Activated naive CD4-positive, alpha-beta T cell treated with anti-CD3 and anti-CD28 coated beads, Interleukin-2, amount 10 ng/mL, durations not matched to agents 7 days and 5 days (primary cell): ENCODE data around the gene DNAJB8.

Experiments
- CTCF ChIA-PET: fragments of 350-600 bp; sonication (Branson Sonifier 250); formaldehyde crosslinking; loops from one replicate; lab custom pipeline; 2021; ENCODE audit warnings: antibody characterized with exemption; lab: Charles Lee
- DNase-seq: peaks from one replicate; pipeline ENCODE4 v3.0.0-alpha.2; 2020
- H3K27ac Mint-ChIP-seq: one replicate; pipeline ENCODE4 v1.8.0; 2021; ENCODE audit warnings: mild to moderate bottlenecking, moderate library complexity, mixed read lengths
- H3K27me3 Mint-ChIP-seq: one replicate; pipeline ENCODE4 v1.8.0; 2021; ENCODE audit warnings: mild to moderate bottlenecking, mixed read lengths
- H3K36me3 Mint-ChIP-seq: one replicate; pipeline ENCODE4 v1.8.0; 2021; ENCODE audit warnings: mixed read lengths
- H3K4me1 Mint-ChIP-seq: one replicate; pipeline ENCODE4 v1.8.0; 2021; ENCODE audit warnings: mixed read lengths
- H3K4me3 Mint-ChIP-seq: one replicate; pipeline ENCODE4 v1.8.0; 2021; ENCODE audit warnings: mild to moderate bottlenecking, moderate library complexity, mixed read lengths
- H3K9me3 Mint-ChIP-seq: one replicate; pipeline ENCODE4 v1.8.0; 2021; ENCODE audit warnings: mixed read lengths

The DNAJB8 gene

GRCh38 chr3:128473180-128473519 is 6.5 kb upstream of the DNAJB8 start:
- no peaks in the 10 kb centered on the region for H3K4me1 Mint-ChIP-seq
- H3K4me3 Mint-ChIP-seq, result no peak overlapping the region
- peaks cover 52% of the 10 kb centered on the region for H3K27me3 Mint-ChIP-seq
- CTCF ChIA-PET, result no interaction called here
- no peaks in the 10 kb centered on the region for H3K36me3 Mint-ChIP-seq
- no peak for DNase-seq
- no peaks in the 10 kb centered on the region for H3K9me3 Mint-ChIP-seq
- H3K27ac Mint-ChIP-seq, result no peak overlapping the region

GRCh38 chr3:128472449-128473179 is 5.9 kb upstream of the DNAJB8 start:
- no peaks in the 10 kb centered on the region for H3K9me3 Mint-ChIP-seq
- H3K27ac Mint-ChIP-seq, result no peak overlapping the region
- CTCF ChIA-PET, result no interaction called here
- no peak for DNase-seq
- no peaks in the 10 kb centered on the region for H3K36me3 Mint-ChIP-seq
- no peaks in the 10 kb centered on the region for H3K4me1 Mint-ChIP-seq
- peaks cover 47% of the 10 kb centered on the region for H3K27me3 Mint-ChIP-seq
- no peak overlapping the region for H3K4me3 Mint-ChIP-seq

GRCh38 chr3:128471720-128472119 is 5.0 kb upstream of the DNAJB8 start:
- no peaks in the 10 kb centered on the region for H3K36me3 Mint-ChIP-seq

GRCh38 chr3:128471110-128471509 is 4.4 kb upstream of the DNAJB8 start:
- Mint-ChIP-seq H3K27me3 (peaks cover 43% of the 10 kb centered on the region), H3K36me3 (no peaks in the 10 kb centered on the region), H3K9me3 (no peaks in the 10 kb centered on the region), H3K4me3 (no peak overlapping the region), H3K4me1 (peaks cover 6% of the 10 kb centered on the region), H3K27ac (no peak overlapping the region)
- CTCF ChIA-PET, result no interaction called here
- no peak for DNase-seq

More at GRCh38 chr3:128471720-128472119, 5.0 kb upstream of the DNAJB8 start:
- no peaks in the 10 kb centered on the region for H3K9me3 Mint-ChIP-seq
- peaks cover 6% of the 10 kb centered on the region for H3K4me1 Mint-ChIP-seq
- CTCF ChIA-PET, result no interaction called here
- peaks cover 44% of the 10 kb centered on the region for H3K27me3 Mint-ChIP-seq
- H3K27ac Mint-ChIP-seq, result no peak overlapping the region
- H3K4me3 Mint-ChIP-seq, result no peak overlapping the region
- DNase-seq, result no peak

- Mint-ChIP-seq H3K4me1 (peaks cover 6% of the 10 kb centered on the region), H3K27ac (no peak overlapping the region), H3K4me3 (no peak overlapping the region), H3K9me3 (no peaks in the 10 kb centered on the region), H3K27me3 (peaks cover 45% of the 10 kb centered on the region), H3K36me3 (no peaks in the 10 kb centered on the region)
- no peak for DNase-seq
- CTCF ChIA-PET, result no interaction called here
These were observed 3.6 kb upstream of the DNAJB8 start for GRCh38 chr3:128470134-128470899.

GRCh38 chr3:128469556-128469955 is 2.9 kb upstream of the DNAJB8 start:
- H3K4me1 Mint-ChIP-seq, result peaks cover 6% of the 10 kb centered on the region
- no peak overlapping the region for H3K27ac Mint-ChIP-seq
- H3K36me3 Mint-ChIP-seq, result no peaks in the 10 kb centered on the region
- no peak overlapping the region for H3K4me3 Mint-ChIP-seq
- no peaks in the 10 kb centered on the region for H3K9me3 Mint-ChIP-seq
- CTCF ChIA-PET, result no interaction called here
- peaks cover 49% of the 10 kb centered on the region for H3K27me3 Mint-ChIP-seq
- no peak for DNase-seq

- CTCF ChIA-PET, result no interaction called here
- H3K4me1 Mint-ChIP-seq, result peaks cover 6% of the 10 kb centered on the region
- no peak for DNase-seq
- no peak overlapping the region for H3K4me3 Mint-ChIP-seq
- H3K36me3 Mint-ChIP-seq, result no peaks in the 10 kb centered on the region
- no peaks in the 10 kb centered on the region for H3K9me3 Mint-ChIP-seq
- peaks cover 50% of the 10 kb centered on the region for H3K27me3 Mint-ChIP-seq
- H3K27ac Mint-ChIP-seq, result no peak overlapping the region
These were observed 2.3 kb upstream of the DNAJB8 start for GRCh38 chr3:128468791-128469527.

GRCh38 chr3:128468285-128468790 is 1.6 kb upstream of the DNAJB8 start:
- Mint-ChIP-seq H3K27me3 (peaks cover 44% of the 10 kb centered on the region), H3K4me1 (peaks cover 6% of the 10 kb centered on the region), H3K27ac (no peak overlapping the region), H3K36me3 (no peaks in the 10 kb centered on the region), H3K4me3 (no peak overlapping the region), H3K9me3 (no peaks in the 10 kb centered on the region)
- no peak for DNase-seq
- CTCF ChIA-PET, result no interaction called here

GRCh38 chr3:128464702-128465101 is 2.0 kb downstream of the DNAJB8 start:
- no peak for DNase-seq
- peaks cover 6% of the 10 kb centered on the region for H3K4me1 Mint-ChIP-seq
- peaks cover 34% of the 10 kb centered on the region for H3K27me3 Mint-ChIP-seq
- H3K4me3 Mint-ChIP-seq, result no peak overlapping the region
- CTCF ChIA-PET, result no interaction called here
- no peak overlapping the region for H3K27ac Mint-ChIP-seq
- no peaks in the 10 kb centered on the region for H3K36me3 Mint-ChIP-seq
- no peaks in the 10 kb centered on the region for H3K9me3 Mint-ChIP-seq

GRCh38 chr3:128464188-128464587 is 2.5 kb downstream of the DNAJB8 start:
- H3K4me3 Mint-ChIP-seq, result no peak overlapping the region
- H3K4me1 Mint-ChIP-seq, result peaks cover 6% of the 10 kb centered on the region
- H3K9me3 Mint-ChIP-seq, result no peaks in the 10 kb centered on the region
- no peaks in the 10 kb centered on the region for H3K36me3 Mint-ChIP-seq
- DNase-seq, result no peak
- H3K27ac Mint-ChIP-seq, result no peak overlapping the region
- CTCF ChIA-PET, result no interaction called here
- H3K27me3 Mint-ChIP-seq, result peaks cover 34% of the 10 kb centered on the region

GRCh38 chr3:128463771-128464170 is 2.9 kb downstream of the DNAJB8 start:
- H3K9me3 Mint-ChIP-seq, result no peaks in the 10 kb centered on the region
- no peak overlapping the region for H3K4me3 Mint-ChIP-seq
- no peaks in the 10 kb centered on the region for H3K36me3 Mint-ChIP-seq
- H3K4me1 Mint-ChIP-seq, result peaks cover 6% of the 10 kb centered on the region
- H3K27me3 Mint-ChIP-seq, result peaks cover 34% of the 10 kb centered on the region
- CTCF ChIA-PET, result no interaction called here
- DNase-seq, result no peak
- H3K27ac Mint-ChIP-seq, result no peak overlapping the region

- Mint-ChIP-seq H3K27me3 (peaks cover 34% of the 10 kb centered on the region), H3K9me3 (no peaks in the 10 kb centered on the region), H3K36me3 (no peaks in the 10 kb centered on the region), H3K4me1 (peaks cover 6% of the 10 kb centered on the region), H3K27ac (no peak overlapping the region), H3K4me3 (no peak overlapping the region)
- no peak for DNase-seq
- CTCF ChIA-PET, result no interaction called here
These were observed 3.3 kb downstream of the DNAJB8 start for GRCh38 chr3:128463354-128463753.

- no peak overlapping the region for H3K27ac Mint-ChIP-seq
- no peak for DNase-seq
- CTCF ChIA-PET, result no interaction called here
- no peak overlapping the region for H3K4me3 Mint-ChIP-seq
- peaks cover 6% of the 10 kb centered on the region for H3K4me1 Mint-ChIP-seq
- H3K36me3 Mint-ChIP-seq, result no peaks in the 10 kb centered on the region
- H3K9me3 Mint-ChIP-seq, result no peaks in the 10 kb centered on the region
- H3K27me3 Mint-ChIP-seq, result peaks cover 36% of the 10 kb centered on the region
These were observed 3.8 kb downstream of the DNAJB8 start for GRCh38 chr3:128462931-128463330.

GRCh38 chr3:128462341-128462910 is 4.3 kb downstream of the DNAJB8 start:
- Mint-ChIP-seq H3K36me3 (no peaks in the 10 kb centered on the region), H3K4me3 (no peak overlapping the region), H3K27me3 (peaks cover 41% of the 10 kb centered on the region), H3K4me1 (peaks cover 6% of the 10 kb centered on the region), H3K27ac (no peak overlapping the region), H3K9me3 (no peaks in the 10 kb centered on the region)
- DNase-seq, result no peak
- CTCF ChIA-PET, result no interaction called here
